NT2/D1 (cell line): ENCODE data around the gene RTCB.
A peak's percentile ranks its signal among the peaks of the same experiment; 100 is the strongest.

Experiments
- DNase-seq: peaks from one replicate; pipeline ENCODE4 v3.0.0-alpha.2; 2011; ENCODE audit warnings: low read depth, low spot score
- H3K27me3 ChIP-seq: 2 replicates; pipeline ENCODE4 v1.6.0; 2011; ENCODE audit warnings: mild to moderate bottlenecking; ENCODE audit not compliant: insufficient read length, insufficient read depth
- H3K36me3 ChIP-seq: 2 replicates; pipeline ENCODE4 v1.6.1; 2011; ENCODE audit warnings: mild to moderate bottlenecking, low read length, mixed read lengths; ENCODE audit not compliant: insufficient read depth, insufficient read length
- H3K4me1 ChIP-seq: 2 replicates; pipeline ENCODE4 v1.5.1; 2011; ENCODE audit not compliant: insufficient read depth, insufficient read length
- H3K4me3 ChIP-seq: 2 replicates; pipeline ENCODE4 v1.5.1; 2011; ENCODE audit warnings: low read depth; ENCODE audit not compliant: insufficient read length
- H3K9ac ChIP-seq: 2 replicates; pipeline ENCODE4 v1.6.0; 2011; ENCODE audit warnings: low read depth; ENCODE audit not compliant: insufficient read length
- H3K9me3 ChIP-seq: 2 replicates; pipeline ENCODE4 v1.5.1; 2011; ENCODE audit warnings: mild to moderate bottlenecking, low read length; ENCODE audit not compliant: insufficient read depth
- SUZ12 ChIP-seq: IDR thresholded peaks from 2 replicates; pipeline ENCODE4 v1.6.1; 2011; ENCODE audit not compliant: insufficient read length, insufficient read depth; ENCODE audit errors: extremely low read depth
- YY1 ChIP-seq: IDR thresholded peaks from 2 replicates; pipeline ENCODE4 v1.6.1; 2011; ENCODE audit not compliant: insufficient read length, insufficient read depth
- ZNF274 ChIP-seq: IDR thresholded peaks from 2 replicates; pipeline ENCODE4 v1.6.1; 2011; ENCODE audit warnings: mild to moderate bottlenecking, low read depth, low read length

The RTCB gene

GRCh38 chr22:32411829-32412592 is at the start of gene RTCB:
TSS of gene RTCB (minus strand) at chr22:32412247. CDS start at chr22:32412156, 91 bp downstream.
- DNase-seq, result peak; percentile 78
- no peaks in the 10 kb centered on the region for H3K27me3 ChIP-seq
- H3K36me3 ChIP-seq, result peaks cover 36% of the 10 kb centered on the region
- H3K4me3 ChIP-seq, result peak within 1 kb of the TSS; percentile 88
- peak within 1 kb of the TSS; percentile 94 for H3K9ac ChIP-seq
- H3K4me1 ChIP-seq, result no peaks in the 10 kb centered on the region
- no peaks in the 10 kb centered on the region for H3K9me3 ChIP-seq
- TF ChIP-seq SUZ12, result no peak
- TF ChIP-seq ZNF274, result no peak
- no peak for TF ChIP-seq YY1

GRCh38 chr22:32457031-32457430 is 45.0 kb upstream of the RTCB start:
- H3K4me1 ChIP-seq, result no peaks in the 10 kb centered on the region
- peaks cover 5% of the 10 kb centered on the region for H3K27me3 ChIP-seq
- TF ChIP-seq YY1, result no peak
- no peak for TF ChIP-seq SUZ12
- no peak for TF ChIP-seq ZNF274
- H3K9ac ChIP-seq, result no peak overlapping the region
- no peak overlapping the region for H3K4me3 ChIP-seq
- no peak for DNase-seq
- no peaks in the 10 kb centered on the region for H3K36me3 ChIP-seq
- no peaks in the 10 kb centered on the region for H3K9me3 ChIP-seq

- Histone ChIP-seq H3K36me3 (no peaks in the 10 kb centered on the region), H3K27me3 (peaks cover 8% of the 10 kb centered on the region), H3K4me1 (no peaks in the 10 kb centered on the region), H3K4me3 (no peak overlapping the region), H3K9ac (no peak overlapping the region), H3K9me3 (no peaks in the 10 kb centered on the region)
- TF ChIP-seq YY1 (no peak), ZNF274 (no peak), SUZ12 (no peak)
- no peak for DNase-seq
These were observed 36.9 kb upstream of the RTCB start for GRCh38 chr22:32448980-32449379.

- DNase-seq, result no peak
- TF ChIP-seq SUZ12 (no peak), ZNF274 (no peak), YY1 (no peak)
- Histone ChIP-seq H3K4me3 (no peak overlapping the region), H3K9ac (no peak overlapping the region), H3K27me3 (peaks cover 8% of the 10 kb centered on the region), H3K4me1 (no peaks in the 10 kb centered on the region), H3K9me3 (no peaks in the 10 kb centered on the region), H3K36me3 (no peaks in the 10 kb centered on the region)
These were observed 34.3 kb upstream of the RTCB start for GRCh38 chr22:32446321-32446720.

- Histone ChIP-seq H3K4me3 (no peak overlapping the region), H3K4me1 (no peaks in the 10 kb centered on the region), H3K9ac (no peak overlapping the region), H3K27me3 (peaks cover 11% of the 10 kb centered on the region), H3K36me3 (no peaks in the 10 kb centered on the region), H3K9me3 (no peaks in the 10 kb centered on the region)
- TF ChIP-seq SUZ12 (no peak), ZNF274 (no peak), YY1 (no peak)
- no peak for DNase-seq
These were observed 32.0 kb upstream of the RTCB start for GRCh38 chr22:32444068-32444467.

GRCh38 chr22:32430352-32430751 is 18.3 kb upstream of the RTCB start:
- no peak for DNase-seq
- no peaks in the 10 kb centered on the region for H3K9me3 ChIP-seq
- no peak for TF ChIP-seq ZNF274
- TF ChIP-seq YY1, result no peak
- TF ChIP-seq SUZ12, result no peak
- H3K9ac ChIP-seq, result no peak overlapping the region
- no peaks in the 10 kb centered on the region for H3K4me1 ChIP-seq
- no peaks in the 10 kb centered on the region for H3K36me3 ChIP-seq
- no peak overlapping the region for H3K4me3 ChIP-seq
- H3K27me3 ChIP-seq, result no peaks in the 10 kb centered on the region

GRCh38 chr22:32426881-32427280 is 14.8 kb upstream of the RTCB start:
- Histone ChIP-seq H3K4me1 (no peaks in the 10 kb centered on the region), H3K27me3 (no peaks in the 10 kb centered on the region), H3K9me3 (no peaks in the 10 kb centered on the region), H3K36me3 (no peaks in the 10 kb centered on the region), H3K4me3 (no peak overlapping the region), H3K9ac (no peak overlapping the region)
- no peak for DNase-seq
- TF ChIP-seq YY1, result no peak
- no peak for TF ChIP-seq ZNF274
- TF ChIP-seq SUZ12, result no peak
